Measurements from ENCODE around the gene TIA1.

Gene TIA1

DNA sequence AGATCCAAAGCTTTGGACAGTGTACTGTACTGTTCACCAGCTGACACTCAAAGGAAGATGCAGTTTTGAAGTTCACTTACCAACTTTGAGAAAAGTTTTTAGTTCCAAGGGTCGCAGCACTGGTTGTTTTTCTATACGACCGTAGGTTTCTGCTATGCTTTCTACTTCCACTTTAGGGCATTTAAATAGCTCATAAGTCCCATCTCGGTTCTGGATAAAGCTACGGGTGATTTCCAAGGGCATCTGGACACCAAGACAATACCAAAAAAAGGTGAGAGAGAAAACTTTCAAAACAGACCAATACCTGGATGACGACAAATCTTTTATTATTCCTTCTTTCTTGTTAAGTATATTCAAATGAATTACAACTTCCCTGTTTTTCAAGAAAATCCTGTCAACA, 87.9 kb downstream of the TIA1 start:
- TF ChIP-seq, protein P1, sequence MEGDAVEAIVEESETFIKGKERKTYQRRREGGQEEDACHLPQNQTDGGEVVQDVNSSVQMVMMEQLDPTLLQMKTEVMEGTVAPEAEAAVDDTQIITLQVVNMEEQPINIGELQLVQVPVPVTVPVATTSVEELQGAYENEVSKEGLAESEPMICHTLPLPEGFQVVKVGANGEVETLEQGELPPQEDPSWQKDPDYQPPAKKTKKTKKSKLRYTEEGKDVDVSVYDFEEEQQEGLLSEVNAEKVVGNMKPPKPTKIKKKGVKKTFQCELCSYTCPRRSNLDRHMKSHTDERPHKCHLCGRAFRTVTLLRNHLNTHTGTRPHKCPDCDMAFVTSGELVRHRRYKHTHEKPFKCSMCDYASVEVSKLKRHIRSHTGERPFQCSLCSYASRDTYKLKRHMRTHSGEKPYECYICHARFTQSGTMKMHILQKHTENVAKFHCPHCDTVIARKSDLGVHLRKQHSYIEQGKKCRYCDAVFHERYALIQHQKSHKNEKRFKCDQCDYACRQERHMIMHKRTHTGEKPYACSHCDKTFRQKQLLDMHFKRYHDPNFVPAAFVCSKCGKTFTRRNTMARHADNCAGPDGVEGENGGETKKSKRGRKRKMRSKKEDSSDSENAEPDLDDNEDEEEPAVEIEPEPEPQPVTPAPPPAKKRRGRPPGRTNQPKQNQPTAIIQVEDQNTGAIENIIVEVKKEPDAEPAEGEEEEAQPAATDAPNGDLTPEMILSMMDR (conservative IDR thresholded peaks at IDR 0.05; ENCODE audit: low read depth, low read length): no peak
- no peaks in the 10 kb centered on the region for H3K36me3 ChIP-seq (ENCODE audit: insufficient read depth)
- peak overlapping the region; percentile 88 for H3K27ac ChIP-seq
- H3K4me3 ChIP-seq (IDR thresholded peaks at IDR 0.05; ENCODE audit: insufficient read depth, low read depth, low read length): peak overlapping the region; percentile 94
- peak overlapping the region; percentile 79 for H3K4me2 ChIP-seq
- no peaks in the 10 kb centered on the region for H3K27me3 ChIP-seq (ENCODE audit: insufficient read depth, low read depth)
- peak overlapping the region; percentile 47 for H2AFZ ChIP-seq (ENCODE audit: low read depth)
- no peaks in the 10 kb centered on the region for H4K20me1 ChIP-seq (ENCODE audit: insufficient read depth)
- H3K79me2 ChIP-seq (ENCODE audit: insufficient read depth, low read depth): no peaks in the 10 kb centered on the region
- H3K9ac ChIP-seq: peak overlapping the region; percentile 60; the same call in 1 of the 2 replicates
- H3K4me1 ChIP-seq (ENCODE audit: low read depth, poor library complexity, severe bottlenecking): peaks cover 42% of the 10 kb centered on the region

Data from KMS-11 (cell line).